Upper lobe of left lung (tissue), 4 donors: ENCODE data around the gene INSR.
"Not testable (repeated sequence)": the region's sequence is repeated elsewhere in the genome, so short reads cannot be mapped to it uniquely, and the experiment has no call there.

ENCODE experiments used
- POLR2A ChIP-seq, 4 donors: fragments of 450-650 bp; IDR thresholded peaks; one replicate each; pipeline ENCODE4 v1.5.1; 2016 to 2017; ENCODE audit warnings: antibody characterized with exemption in 4 of 4, mild to moderate bottlenecking in 2 of 4
- TF ChIP-seq, protein P1 (sequence below), 6 experiments: fragments of 450-650 bp in 4 of 6; fragments of 200-600 bp in 2 of 6; sonication (generic) in 2 of 6; IDR thresholded peaks; one replicate each; pipeline ENCODE4 v1.5.1; 2016 to 2019; ENCODE audit warnings: antibody characterized with exemption in 6 of 6

DNA sequence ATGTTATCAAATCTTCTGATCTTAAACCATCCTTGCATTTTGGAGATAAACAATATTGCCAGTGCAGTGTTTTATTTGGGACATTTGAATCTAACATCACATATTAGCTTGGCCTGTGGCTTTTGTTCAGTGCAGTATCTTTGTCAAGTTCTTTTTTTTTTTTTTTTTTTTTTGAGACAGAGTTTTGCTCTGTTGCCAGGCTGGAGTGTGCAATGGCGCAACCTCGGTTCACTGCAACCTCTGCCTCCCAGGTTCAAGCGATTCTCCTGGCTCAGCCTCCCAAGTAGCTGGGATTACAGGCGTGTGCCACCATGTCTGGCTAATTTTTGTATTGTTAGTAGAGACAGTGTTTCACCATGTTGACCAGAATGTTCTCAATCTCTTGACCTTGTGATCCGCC is 148.1 kb downstream of the INSR start:
- TF ChIP-seq, protein P1, sequence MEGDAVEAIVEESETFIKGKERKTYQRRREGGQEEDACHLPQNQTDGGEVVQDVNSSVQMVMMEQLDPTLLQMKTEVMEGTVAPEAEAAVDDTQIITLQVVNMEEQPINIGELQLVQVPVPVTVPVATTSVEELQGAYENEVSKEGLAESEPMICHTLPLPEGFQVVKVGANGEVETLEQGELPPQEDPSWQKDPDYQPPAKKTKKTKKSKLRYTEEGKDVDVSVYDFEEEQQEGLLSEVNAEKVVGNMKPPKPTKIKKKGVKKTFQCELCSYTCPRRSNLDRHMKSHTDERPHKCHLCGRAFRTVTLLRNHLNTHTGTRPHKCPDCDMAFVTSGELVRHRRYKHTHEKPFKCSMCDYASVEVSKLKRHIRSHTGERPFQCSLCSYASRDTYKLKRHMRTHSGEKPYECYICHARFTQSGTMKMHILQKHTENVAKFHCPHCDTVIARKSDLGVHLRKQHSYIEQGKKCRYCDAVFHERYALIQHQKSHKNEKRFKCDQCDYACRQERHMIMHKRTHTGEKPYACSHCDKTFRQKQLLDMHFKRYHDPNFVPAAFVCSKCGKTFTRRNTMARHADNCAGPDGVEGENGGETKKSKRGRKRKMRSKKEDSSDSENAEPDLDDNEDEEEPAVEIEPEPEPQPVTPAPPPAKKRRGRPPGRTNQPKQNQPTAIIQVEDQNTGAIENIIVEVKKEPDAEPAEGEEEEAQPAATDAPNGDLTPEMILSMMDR (IDR thresholded peaks at IDR 0.05): not testable (repeated sequence)
- TF ChIP-seq POLR2A (IDR thresholded peaks at IDR 0.05): not testable (repeated sequence)
